ENCODE measurements around the gene MAX. TPM values are rescaled to one million over a fixed set of nuclear protein-coding genes. Genes with fewer than 3 reads are reported as not detected.
"Not testable (repeated sequence)": the region's sequence is repeated elsewhere in the genome, so short reads cannot be mapped to it uniquely, and the experiment has no call there.

The MAX gene
- total RNA-seq, 1 donor from 2014 or later: 29.5 TPM

DNA sequence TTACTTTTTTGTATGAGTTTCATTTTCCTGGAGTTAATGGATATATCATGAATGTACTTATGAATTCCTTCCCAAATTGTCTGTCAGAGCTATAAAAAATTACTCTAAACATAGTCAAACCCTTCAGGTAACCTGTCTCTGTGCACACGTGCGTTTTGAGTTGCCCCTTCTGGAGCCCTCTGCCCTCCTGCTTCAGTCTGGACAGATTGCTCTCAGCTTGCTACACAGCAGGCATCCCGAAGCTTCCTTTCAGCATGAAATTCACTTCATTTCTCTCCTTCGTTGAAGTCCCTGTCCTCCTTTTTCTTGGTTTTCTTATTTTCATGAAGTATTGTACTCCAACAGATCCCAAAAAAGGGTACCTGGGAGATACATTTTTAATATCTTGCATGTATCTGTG lies 68.3 kb downstream of the MAX start:
- DNase-seq: no peak

DNA sequence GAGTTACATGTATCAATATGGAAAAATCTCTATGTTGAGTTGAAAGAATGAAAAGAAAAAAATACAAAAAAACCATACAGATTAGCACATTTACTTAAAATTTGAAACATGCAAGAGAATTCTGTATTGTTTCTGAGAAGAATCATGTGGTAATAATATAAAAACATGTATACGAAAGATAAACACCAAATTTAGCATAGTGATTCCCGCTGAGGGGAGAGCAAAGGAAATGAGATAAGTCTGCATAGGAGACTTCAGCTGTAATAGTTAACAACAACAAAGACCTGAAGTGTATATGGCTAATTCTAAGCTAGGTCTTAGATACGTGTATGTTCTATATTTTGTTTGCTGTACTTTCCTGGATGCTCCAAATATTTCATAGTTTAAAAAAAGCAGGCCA lies 69.1 kb downstream of the MAX start:
- no peak for DNase-seq

DNA sequence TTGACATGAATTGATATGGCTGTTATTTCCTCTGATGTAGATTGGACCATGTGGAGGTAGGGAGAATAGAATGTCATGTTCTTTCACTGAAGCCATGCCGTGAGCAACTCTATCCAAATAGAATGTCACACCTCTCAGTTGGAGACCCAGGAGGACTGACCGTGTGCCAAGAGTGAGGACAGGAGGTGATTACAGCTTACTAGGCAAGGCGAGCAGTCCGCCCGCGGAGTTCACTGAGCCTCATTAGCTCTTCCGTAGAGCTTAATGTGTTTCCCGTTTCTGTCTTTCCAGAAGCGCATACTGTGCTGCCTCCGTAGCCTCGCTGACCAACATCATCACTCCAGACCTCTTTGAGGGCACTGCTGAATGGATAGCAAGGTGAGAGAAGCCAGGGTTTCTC lies 70.0 kb downstream of the MAX start:
- no peak for DNase-seq

DNA sequence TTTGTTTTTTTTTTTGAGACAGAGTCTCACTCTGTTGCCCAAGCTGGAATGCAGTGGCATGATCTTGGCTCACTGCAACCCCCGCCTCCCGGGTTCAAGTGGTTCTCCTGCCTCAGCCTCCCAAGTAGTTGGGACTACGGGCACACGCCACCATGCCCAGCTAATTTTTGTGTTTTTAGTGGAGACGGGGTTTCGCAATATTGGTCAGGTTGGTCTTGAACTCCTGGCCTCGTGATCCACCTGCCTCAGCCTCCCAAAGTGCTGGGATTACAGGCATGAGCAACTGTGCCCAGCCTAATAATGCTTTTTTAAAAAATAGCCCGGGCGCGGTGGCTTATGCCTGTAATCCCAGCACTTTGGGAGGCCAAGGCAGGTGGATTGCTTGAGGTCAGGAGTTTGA lies 71.0 kb downstream of the MAX start:
- DNase-seq: not testable (repeated sequence)

DNA sequence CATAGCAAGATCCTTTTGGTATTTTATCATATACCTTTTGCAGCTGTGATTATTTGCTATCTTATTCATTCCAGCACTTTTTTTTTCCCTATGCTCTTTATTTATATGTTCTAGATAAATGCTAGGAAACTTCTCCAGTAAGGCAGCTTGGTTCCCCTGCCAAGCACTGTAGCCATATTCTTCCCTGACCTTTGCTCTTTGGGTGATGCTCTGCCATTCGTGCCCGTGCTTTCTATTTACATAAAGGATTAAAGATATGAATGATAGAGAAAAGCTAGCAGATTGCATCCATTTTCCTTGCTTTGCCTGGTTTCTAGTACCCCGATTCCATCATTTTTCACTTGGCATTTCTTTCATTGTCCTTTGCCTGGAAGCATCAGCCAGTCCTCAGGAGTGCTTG lies 73.4 kb downstream of the MAX start:
- no peak for DNase-seq

DNA sequence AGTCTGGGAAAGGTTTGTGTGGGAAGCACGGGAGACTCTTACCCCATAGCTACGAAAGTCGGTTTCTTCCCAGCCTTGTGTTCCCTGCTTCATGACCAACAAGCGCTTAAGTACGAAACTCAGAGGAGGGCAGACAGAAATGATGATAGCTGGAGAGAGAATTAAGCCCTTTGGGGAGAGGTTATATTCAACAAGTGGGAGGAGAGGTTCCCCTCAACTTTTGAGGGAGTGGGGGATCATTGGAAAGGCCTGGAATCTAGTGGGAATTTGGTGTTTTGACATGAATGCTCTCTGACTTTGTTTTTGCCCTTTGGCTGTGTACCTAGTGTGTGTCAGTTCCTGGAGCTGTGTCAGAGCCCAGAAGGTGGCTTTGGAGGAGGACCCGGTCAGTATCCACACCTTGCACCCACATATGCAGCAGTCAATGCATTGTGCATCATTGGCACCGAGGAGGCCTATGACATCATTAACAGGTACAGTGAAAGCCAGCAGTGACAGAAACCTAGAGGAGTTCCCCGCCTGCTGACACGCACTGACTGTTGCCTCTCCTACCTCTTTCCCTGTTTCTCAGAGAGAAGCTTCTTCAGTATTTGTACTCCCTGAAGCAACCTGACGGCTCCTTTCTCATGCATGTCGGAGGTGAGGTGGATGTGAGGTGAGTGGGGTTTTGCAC lies 75.1 kb downstream of the MAX start:
- DNase-seq: no peak

DNA sequence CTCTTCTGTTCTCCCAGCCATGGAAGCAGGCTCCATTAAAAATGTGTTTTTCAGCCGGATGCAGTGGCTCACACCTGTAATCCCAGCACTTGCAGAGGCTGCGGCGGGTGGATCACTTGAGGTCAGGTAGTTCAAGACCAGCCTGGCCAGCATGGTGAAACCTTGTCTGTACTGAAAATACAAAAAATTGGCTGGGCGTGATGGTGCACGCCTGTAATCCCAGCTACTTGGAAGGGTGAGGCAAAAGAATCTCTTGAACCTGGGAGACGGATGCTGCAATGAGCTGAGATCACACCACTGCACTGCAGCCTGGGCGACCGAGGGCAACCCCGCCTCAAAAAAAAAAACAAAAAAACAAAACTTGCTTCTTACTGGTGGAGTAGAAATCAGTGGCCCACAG lies 75.8 kb downstream of the MAX start:
- no peak for DNase-seq

DNA sequence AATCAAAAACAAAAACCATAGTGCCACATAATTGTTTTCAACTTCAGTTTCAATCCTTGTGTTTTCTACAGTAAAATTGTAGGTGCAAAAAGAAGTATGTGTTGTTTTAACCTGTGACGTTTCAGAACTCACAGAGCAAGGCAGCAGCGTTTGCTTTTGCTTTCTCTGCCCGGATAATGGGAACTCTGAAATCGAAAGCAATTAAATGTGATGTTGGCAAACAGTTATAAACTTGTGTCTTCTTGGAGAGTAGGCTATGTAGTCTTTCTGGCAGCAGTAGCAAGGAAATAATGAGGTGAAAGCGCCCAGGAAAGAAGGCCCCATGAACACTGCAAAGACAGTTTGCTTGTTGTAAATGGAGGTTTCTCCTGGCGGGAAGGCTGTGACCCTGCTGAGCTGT lies 76.5 kb downstream of the MAX start:
- no peak for DNase-seq

Small RNA genes lying within 50 kb of the gene (small RNA-seq; reads per million reads assigned to genes)
- gene MIR4706 (ENCODE audit: low replicate concordance) (0.24 reads per million, percentile 40 among the genes with 10 or more reads in this experiment), gene RNU2-14P (ENCODE audit: low replicate concordance) (0.15 reads per million)

Other genes starting within 250 kb of the MAX start
- gene SPTB, start 222.6 kb downstream of the MAX start, total RNA-seq: 386 TPM
- 55.2 TPM for gene CHURC1, start 188.1 kb downstream of the MAX start, total RNA-seq
- gene GPX2, start 159.8 kb downstream of the MAX start, total RNA-seq: 1.1 TPM
- gene RAB15, start 130.2 kb downstream of the MAX start, total RNA-seq: 4.9 TPM
- gene FNTB, start 115.6 kb downstream of the MAX start, total RNA-seq: 6.5 TPM